Esophagus squamous epithelium (tissue), 5 donors: ENCODE results near the gene PYGM. TPM values are rescaled to one million over a fixed set of nuclear protein-coding genes. Genes with fewer than 3 reads are reported as not detected.

Source experiments
- DNase-seq: peaks from one replicate; lab custom pipeline; 2025; lab: John Stamatoyannopoulos, UW
- H3K27ac ChIP-seq, 4 donors: fragments of 200-600 bp; sonication (generic); one replicate each; pipeline ENCODE4 v1.5.1; 2016 to 2019; ENCODE audit warnings: mild to moderate bottlenecking in 1 of 4
- H3K27me3 ChIP-seq, 4 donors: fragments of 200-600 bp; sonication (generic); 1 replicate in 3 of 4; 2 replicates in 1 of 4; pipeline versions ENCODE4 v1.5.1 to v1.6.0; 2017 to 2021; ENCODE audit warnings: antibody characterized with exemption in 1 of 4
- H3K36me3 ChIP-seq, 3 donors: fragments of 200-600 bp; sonication (generic); one replicate each; pipeline ENCODE4 v1.5.1; 2016 to 2019
- H3K4me1 ChIP-seq, 3 donors: fragments of 200-600 bp; sonication (generic); one replicate each; pipeline ENCODE4 v1.5.1; 2017 to 2019
- H3K4me3 ChIP-seq, 4 donors: fragments of 200-600 bp; sonication (generic); 1 replicate in 3 of 4; 2 replicates in 1 of 4; pipeline ENCODE4 v1.5.1; 2016 to 2019; ENCODE audit warnings: mild to moderate bottlenecking in 2 of 4, moderate library complexity in 1 of 4
- H3K9me3 ChIP-seq, 3 donors: fragments of 200-600 bp; sonication (generic); one replicate each; pipeline ENCODE4 v1.5.1; 2016 to 2019
- CTCF ChIP-seq, 6 experiments: fragments of 450-650 bp in 4 of 6; fragments of 200-600 bp in 2 of 6; sonication (generic) in 2 of 6; IDR thresholded peaks; one replicate each; pipeline ENCODE4 v1.5.1; 2016 to 2019; ENCODE audit warnings: antibody characterized with exemption in 6 of 6, mild to moderate bottlenecking in 4 of 6, moderate library complexity in 4 of 6
- POLR2A ChIP-seq, 4 donors: fragments of 450-650 bp; IDR thresholded peaks; one replicate each; pipeline ENCODE4 v1.6.1; 2017; ENCODE audit warnings: antibody characterized with exemption in 4 of 4, mild to moderate bottlenecking in 4 of 4, moderate library complexity in 3 of 4
- WGBS, 2 donors: methylation state at CpG; one replicate each; pipeline ENCODE4 v1.1.5; 2018; 5-methylcytosine and 5-hydroxymethylcytosine counted together
- intact Hi-C: fragments of 100-400 bp; cut with DNase I; formaldehyde crosslinking; loops from one replicate; pipeline ENCODE4 v1.15.0; 2022
- total RNA-seq, 4 donors: library from RNA; depleted of rRNA; stranded (reverse); fragments of >200 nt; gene quantifications; one replicate each; pipeline ENCODE4 v1.1.0, GENCODE V29; 2016
- donor health status: DM: yes; HTN: yes; CAD: no.

PYGM gene
- total RNA-seq, 4 donors from 2014 or later = 0.27 to 0.95 (median 0.39) TPM

GRCh38 chr11:64777449-64778222 is 17.9 kb upstream of the PYGM start:
- WGBS, 2 donors = 0% methylated on average over 5 to 7 of the region's 98 CpGs
- TF ChIP-seq POLR2A (IDR thresholded peaks at IDR 0.05) = peak in 1 of 4 donors; percentile 28
- no peak for TF ChIP-seq CTCF (IDR thresholded peaks at IDR 0.05)
- intact Hi-C loops = no loop called here
- H3K27ac ChIP-seq = peak overlapping the region; percentile 99 to 100 (median 100)
- DNase-seq = peak; percentile 43
- peak overlapping the region; percentile 86 to 99 (median 94) for H3K4me3 ChIP-seq
- peaks cover 23 to 43% (median 32%) of the 10 kb centered on the region in 3 donors for H3K36me3 ChIP-seq
- no peaks in the 10 kb centered on the region for H3K27me3 ChIP-seq
- peaks cover 21 to 57% (median 33%) of the 10 kb centered on the region in 3 donors for H3K4me1 ChIP-seq
- H3K9me3 ChIP-seq = no peaks in the 10 kb centered on the region

GRCh38 chr11:64776875-64777274 is 17.1 kb upstream of the PYGM start:
- TF ChIP-seq CTCF (IDR thresholded peaks at IDR 0.05) (no peak), POLR2A (IDR thresholded peaks at IDR 0.05) (no peak)
- H3K27me3 ChIP-seq = no peaks in the 10 kb centered on the region
- WGBS, 2 donors = 17 to 18% methylated on average over 3 of the region's 3 CpGs
- peaks cover 24 to 50% (median 36%) of the 10 kb centered on the region in 3 donors for H3K36me3 ChIP-seq
- H3K4me1 ChIP-seq = peaks cover 21 to 65% (median 36%) of the 10 kb centered on the region in 3 donors
- peak overlapping the region; percentile 99 to 100 (median 100) for H3K27ac ChIP-seq
- peak overlapping the region; percentile 86 to 99 (median 94) for H3K4me3 ChIP-seq
- no peak for DNase-seq
- H3K9me3 ChIP-seq = no peaks in the 10 kb centered on the region
- intact Hi-C loops = no loop called here

- H3K4me1 ChIP-seq = peaks cover 21 to 69% (median 36%) of the 10 kb centered on the region in 3 donors
- peak overlapping the region in 2 of 4 donors; percentile 99 to 100 for H3K27ac ChIP-seq
- intact Hi-C loops = no loop called here
- no peaks in the 10 kb centered on the region for H3K9me3 ChIP-seq
- peak overlapping the region; percentile 86 to 99 (median 94) for H3K4me3 ChIP-seq
- TF ChIP-seq POLR2A (IDR thresholded peaks at IDR 0.05) (no peak), CTCF (IDR thresholded peaks at IDR 0.05) (no peak)
- 42 to 54% methylated on average over 6 of the region's 6 CpGs for WGBS, 2 donors
- peaks cover 27 to 55% (median 36%) of the 10 kb centered on the region in 3 donors for H3K36me3 ChIP-seq
- DNase-seq = no peak
- no peaks in the 10 kb centered on the region for H3K27me3 ChIP-seq
Measured at GRCh38 chr11:64776425-64776824, 16.7 kb upstream of the PYGM start.

- Histone ChIP-seq H3K9me3 (no peaks in the 10 kb centered on the region), H3K27me3 (no peaks in the 10 kb centered on the region), H3K4me3 (no peak overlapping the region), H3K4me1 (peaks cover 15 to 72% (median 30%) of the 10 kb centered on the region in 3 donors), H3K27ac (no peak overlapping the region), H3K36me3 (peaks cover 45 to 78% (median 57%) of the 10 kb centered on the region in 3 donors)
- TF ChIP-seq POLR2A (IDR thresholded peaks at IDR 0.05) (no peak), CTCF (IDR thresholded peaks at IDR 0.05) (no peak)
- intact Hi-C loops = no loop called here
- 71 to 78% methylated on average over 5 of the region's 5 CpGs for WGBS, 2 donors
- no peak for DNase-seq
Measured at GRCh38 chr11:64774144-64774543, 14.4 kb upstream of the PYGM start.
